HG02852 (cell line): ENCODE results near the gene MBTPS1.

Experiments used
- ATAC-seq: cut with Tn5 transposase; IDR thresholded peaks from one replicate; pipeline ENCODE4 v1.9.1; 2021; ENCODE audit warnings: mild to moderate bottlenecking, moderate library complexity; ENCODE audit not compliant: unreplicated experiment

Gene MBTPS1

DNA sequence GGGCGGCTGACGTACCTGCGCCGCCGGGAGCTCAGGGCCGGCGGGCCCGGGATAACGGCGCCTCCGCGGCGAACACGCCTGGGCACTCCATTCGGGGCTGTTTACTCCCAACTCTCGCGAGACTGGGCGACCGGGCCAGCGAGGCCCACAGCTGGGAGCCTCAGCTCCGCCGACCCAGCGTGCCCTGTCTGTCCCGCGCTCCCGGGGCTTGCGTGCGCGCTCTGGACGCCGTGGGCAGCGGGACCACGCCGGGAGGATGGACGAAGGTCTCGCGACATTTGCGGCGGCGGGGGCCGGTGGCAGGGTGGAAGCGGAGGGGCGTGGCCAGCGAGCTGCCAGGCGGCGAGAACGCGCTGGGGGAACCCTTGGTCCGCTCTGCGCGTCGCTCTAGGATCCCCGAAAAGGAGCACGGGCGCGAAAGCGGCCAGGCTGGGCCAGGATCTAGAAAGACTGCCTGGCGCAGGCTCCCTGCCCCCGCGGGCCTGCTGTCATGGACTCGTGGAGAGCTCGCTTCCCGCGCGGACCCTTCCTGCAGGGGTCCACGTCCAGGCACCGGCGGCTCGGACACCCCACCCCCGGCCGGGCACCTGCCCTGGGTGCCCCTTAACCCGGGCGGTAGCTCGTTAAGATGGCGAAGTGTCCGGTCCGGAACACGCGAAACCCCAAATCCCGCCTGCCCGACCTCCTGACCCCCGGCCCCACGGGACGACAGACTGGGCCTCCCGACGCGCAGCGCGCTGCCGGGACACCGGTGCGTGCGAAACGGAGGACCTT, at the start of gene MBTPS1:
Gene MBTPS1 (minus strand): TSS at position 223 of the 774 bp plus-strand sequence. CDS start 15,159 bp downstream, outside the sequence.
- ATAC-seq = peak; percentile 84

DNA sequence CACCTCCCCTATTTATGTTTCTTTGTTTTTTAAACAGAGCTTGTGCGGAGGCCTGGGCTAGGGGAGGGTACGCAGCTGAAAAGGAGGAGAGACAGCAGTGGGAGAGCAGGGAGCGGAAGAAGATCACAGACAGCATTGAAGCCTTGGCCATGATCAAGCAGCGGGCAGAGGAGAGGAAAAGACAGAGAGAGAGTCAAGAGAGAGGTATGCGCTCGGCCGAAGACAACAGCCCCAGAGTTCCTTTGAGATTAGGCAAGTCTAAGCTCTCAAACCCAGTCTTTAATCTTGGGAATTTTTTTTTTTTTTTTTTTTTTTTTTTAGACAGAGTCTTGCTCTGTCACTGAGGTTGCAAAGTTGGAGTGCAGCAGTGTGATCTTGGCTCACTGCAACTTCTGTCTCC, 49.0 kb upstream of the MBTPS1 start:
- ATAC-seq = no peak

DNA sequence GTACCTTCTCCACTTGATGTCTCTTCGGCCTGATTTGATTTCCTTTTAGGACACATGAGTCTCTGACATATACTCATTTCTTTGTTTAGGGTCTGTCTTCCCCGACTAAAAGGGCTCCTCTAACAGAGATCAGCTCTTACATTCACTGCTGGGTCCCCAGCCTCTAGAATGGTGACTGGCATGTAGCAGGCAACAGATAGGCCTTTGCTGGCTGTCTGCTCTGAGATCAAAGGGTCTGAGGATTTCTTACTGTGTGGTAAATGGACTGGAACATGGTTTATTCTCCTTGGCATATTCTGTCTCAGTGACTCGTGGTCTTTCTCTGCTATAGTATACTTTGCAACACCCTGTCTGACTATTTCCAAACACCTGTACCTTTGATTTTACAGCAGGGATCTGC, 45.1 kb upstream of the MBTPS1 start:
- ATAC-seq = no peak

DNA sequence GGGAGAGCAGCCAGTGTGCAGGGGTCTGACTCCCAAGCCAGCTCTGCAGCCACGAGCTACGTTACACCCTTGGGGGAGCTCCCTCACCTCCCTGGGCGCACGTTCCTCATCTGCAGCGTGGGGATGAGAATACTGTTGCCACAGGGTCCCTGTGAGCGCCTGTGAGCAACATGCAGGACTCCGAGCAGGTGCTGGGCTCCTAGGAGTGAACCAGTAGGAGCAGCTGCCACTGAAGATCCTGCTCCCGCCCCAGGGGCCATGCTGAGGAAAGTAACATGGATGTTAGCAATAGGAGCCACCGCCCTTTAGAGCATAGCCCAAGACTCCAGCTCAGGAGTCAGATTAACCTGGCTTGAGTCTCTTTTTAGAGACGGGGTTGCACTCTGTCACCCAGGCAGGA, 44.3 kb upstream of the MBTPS1 start:
- ATAC-seq = no peak

DNA sequence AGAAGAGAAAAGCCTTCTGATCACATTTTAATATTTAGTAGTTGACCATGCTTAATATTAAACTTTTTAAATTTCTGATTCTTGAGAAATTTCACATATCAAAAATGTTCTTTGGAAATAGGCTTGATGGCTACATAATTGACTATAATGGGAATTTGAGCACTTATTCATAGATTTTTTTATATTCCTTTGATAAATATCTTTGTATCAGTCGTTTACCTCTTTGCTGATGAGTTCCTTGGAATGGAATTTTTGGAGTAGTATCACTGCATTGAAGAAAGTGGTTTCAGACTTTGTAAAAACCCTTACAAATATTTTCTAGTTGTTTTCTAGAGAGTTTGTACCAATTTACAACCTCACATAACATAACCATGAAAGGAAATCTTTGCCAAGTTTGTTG, 43.1 kb upstream of the MBTPS1 start:
- ATAC-seq = no peak

DNA sequence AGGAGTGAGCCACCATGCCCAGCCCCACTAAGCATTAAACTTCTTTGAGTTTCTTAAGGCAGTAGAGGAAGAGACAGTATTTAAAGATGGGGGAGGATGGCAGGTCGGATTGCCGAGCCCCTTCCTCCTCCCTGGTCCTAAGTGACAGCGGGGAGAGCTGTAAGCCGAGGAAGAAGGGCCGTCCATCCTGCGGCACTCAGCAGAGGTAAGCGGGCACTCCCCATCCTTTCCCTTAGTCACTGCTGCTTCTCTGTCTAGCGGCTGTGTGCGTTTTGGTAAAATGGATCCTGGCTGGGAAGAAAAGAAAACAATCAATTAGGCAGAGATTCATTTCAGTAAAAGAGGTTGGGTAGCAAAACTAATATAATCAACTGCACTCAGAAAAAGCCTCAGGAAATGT, 42.3 kb upstream of the MBTPS1 start:
- no peak for ATAC-seq

DNA sequence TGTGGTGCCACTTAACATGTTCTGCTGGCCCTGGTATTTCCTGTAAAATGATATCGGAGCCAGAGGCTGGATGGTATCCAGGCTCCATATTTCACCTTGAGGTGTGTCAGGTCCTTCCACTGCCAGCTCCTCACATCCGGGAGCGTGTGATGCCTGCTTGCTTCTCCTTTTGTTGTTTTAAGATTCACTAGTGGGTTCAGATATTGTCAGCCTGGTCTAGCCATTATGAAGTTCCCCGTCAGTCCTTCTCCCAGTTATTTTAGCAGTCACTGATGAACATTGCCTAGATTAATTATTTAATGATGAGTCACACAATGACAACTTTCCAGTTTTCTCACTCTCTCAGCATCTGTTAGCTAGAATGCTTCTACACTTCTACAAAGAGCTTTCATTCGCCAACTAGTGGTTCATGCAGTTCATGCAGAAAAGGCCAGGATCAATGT, 39.6 kb upstream of the MBTPS1 start:
- ATAC-seq = no peak

DNA sequence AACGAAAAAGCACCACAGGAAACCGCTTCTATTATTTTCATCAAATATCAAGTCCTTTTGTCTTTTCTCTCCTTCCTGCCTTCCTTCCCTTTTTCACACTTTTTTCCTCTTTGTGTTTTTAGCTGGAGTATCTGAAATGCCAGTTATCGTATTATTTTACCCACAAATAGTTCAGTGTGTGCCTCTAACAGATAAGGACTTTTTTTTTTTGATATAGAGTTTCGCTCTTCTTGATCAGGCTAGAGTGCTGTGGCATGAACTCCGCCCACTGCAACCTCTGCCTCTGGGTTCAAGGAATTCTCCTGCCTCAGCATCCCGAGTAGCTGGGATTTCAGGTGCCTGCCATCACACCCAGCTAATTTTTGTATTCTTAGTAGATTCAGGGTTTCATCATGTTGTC, 39.0 kb upstream of the MBTPS1 start:
- no peak for ATAC-seq

DNA sequence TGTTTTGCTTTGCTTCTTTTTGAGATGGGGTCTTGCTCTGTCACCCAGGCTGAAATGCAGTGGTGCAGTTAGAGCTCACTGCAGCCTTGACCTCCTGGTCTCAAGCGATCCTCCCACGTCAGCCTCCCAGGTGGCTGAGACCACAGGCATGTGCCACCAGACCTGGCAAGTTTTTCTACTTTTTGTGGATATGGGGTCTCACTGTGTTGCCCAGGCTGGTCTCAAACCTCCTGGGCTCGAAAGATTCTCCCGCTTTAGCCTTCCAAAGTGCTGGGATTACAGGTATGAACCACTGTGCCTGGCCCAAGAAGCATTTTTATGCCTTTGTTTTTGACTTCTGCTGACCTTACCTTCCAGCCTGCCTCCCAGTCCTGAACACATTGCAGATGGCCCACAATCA, 38.5 kb upstream of the MBTPS1 start:
- ATAC-seq = no peak

DNA sequence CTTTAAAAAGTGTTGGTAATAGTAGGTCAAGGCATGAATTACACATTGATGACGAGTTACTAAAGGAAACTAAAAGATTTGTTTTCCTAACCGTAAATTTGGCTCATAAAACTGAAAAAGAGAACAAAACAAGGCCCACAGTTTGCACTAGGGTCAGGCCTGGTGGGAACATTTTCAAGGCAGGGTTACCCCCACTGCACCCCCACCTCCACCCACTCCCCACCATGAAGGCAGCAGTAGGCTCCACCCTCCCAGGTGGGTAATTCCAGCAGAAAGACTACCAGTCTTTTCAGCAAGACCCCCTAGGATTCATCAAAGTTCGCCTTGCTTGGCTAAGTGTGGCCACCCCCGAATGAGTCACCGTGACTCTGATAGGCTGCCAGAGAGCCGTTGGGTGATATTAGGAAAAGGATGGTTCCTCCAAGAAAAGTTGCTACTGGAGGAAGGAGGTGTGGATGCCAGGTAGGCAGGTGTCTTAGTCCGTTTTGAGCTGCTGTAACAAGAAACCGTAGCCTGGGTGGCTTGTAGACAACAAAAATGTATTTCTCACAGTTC, 37.0 kb upstream of the MBTPS1 start:
- no peak for ATAC-seq

DNA sequence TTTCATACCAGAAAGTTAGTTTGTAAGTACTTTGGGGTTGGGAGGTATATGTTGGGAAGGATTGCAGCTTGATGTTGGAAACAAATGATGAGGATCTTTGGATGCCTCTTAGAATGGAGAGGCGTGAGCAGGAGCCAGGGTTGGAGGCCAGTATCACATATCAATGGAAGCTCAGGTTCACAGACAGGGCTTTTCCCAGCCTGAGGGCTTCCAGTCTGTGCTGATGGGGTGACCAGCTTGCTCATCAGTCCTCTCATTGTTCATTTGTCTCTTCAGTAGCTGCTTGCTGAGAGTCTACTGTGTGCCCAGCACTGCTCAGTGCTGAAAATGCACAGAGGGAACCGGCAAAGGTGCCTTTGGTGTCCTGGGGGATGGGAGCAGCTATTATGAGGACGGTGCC, 34.2 kb upstream of the MBTPS1 start:
- ATAC-seq = no peak

DNA sequence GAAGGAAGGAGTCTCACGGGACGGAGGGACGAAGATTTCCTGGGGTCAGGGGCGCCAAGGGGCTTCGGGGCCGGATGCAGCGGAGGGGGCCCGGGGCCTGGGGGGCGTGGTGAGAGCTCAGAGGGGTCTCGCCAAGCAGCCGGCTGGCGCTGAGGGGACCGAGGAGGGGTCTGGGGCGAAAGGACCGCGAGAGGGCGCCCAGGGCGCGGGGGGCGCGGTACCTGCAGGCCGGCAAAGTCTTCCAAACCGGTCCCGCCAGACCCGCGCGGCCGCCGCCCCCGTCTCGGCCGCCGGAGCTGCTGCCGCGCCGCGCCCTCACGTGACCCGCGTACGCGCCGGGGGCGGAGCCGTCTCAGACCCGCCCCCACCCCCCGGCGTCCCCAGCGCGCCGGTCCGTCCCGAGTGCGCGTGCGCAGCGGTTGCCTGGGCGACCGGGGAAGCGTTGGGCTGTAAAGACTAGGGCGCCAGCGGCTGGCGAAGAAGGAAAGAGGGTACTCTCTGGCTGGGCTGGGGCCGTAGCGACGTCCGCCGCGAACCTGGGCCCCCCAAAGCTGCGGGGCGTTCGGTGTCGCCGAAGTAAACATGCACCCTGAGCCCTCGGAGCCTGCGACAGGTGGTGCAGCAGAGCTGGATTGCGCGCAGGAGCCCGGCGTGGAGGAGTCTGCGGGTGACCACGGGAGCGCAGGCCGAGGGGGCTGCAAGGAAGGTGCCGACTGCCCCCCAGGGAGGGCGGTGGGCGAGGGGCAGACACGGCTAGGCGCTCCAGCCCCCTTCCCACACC, 28.3 kb upstream of the MBTPS1 start, which contains the start of the genes DNAAF1 and HSDL1:
Gene DNAAF1 (plus strand): TSS at position 450 of the 781 bp plus-strand sequence. CDS start 133 bp downstream, at position 583.
Gene HSDL1 (minus strand): TSS at position 319 of the 781 bp plus-strand sequence. CDS start 13,856 bp downstream, outside the sequence.
- ATAC-seq = peak; percentile 84

DNA sequence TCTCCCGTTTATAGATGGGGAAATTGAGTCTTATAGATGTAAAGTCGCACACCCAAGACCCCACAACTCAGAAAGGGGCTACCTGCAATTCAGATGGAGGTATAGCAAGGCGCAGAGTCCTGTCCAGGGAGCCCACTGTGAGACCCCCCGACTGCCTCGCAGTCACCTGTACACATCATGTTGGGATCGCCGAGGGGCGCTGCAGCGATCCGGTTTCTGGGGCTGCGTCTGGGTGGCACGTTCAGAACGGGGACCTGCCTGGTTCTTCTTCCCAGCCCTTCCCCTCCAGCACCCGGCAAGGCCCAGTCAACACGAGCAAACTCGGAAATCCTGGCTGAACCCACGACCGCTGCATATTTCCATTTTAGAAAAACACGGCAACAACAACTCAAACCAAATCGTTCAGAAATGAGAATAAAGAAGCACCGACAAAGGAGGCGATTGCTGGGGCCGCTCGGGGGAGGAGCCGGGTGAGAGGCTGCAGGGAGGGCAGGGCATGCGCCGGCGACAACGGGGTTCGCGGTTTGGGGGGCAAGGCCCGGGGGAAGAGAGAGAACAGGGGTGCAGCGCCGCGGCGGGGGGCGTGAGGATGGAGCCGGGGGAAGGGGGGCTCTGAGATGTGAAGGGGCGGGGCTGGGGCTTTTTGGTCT, 27.6 kb upstream of the MBTPS1 start:
- ATAC-seq = no peak

DNA sequence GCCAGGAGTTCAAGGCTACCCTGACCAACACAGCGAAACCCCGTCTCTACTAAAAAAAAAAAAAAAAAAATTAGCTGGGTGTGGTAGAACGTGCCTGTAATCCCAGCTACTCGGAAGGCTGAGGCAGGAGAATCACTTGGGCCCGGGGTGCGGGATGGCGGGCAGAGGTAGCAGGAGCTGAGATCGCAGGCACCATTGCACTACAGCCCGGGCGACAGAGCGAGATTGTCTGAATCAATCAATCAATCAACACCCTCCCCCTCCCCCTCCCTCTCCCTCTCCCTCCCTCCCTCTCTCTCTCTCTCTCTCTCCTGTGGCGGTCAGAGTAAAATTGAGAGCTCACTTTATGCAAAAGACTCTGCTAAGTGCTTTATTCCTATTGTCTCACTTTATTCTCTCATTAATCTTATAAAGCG, 27.1 kb upstream of the MBTPS1 start:
- ATAC-seq = no peak

DNA sequence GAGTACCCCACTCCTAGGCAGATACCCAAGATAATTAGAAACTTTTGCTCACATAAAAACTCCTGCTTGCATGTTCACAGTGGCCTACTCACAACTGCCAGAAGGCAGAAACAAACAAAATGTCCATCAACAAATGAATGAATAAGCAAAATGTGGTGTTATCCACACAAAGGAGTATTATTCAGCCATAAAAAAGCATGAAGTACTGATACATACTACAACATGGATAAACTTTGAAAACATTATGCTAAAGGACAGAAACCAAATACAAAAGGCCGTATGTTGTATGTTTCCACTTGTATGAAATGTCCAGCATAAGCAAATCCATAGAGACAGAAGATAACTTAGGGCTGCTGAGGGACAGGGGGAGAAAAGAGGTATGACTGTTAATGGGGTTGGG, 26.3 kb upstream of the MBTPS1 start:
- ATAC-seq = no peak

DNA sequence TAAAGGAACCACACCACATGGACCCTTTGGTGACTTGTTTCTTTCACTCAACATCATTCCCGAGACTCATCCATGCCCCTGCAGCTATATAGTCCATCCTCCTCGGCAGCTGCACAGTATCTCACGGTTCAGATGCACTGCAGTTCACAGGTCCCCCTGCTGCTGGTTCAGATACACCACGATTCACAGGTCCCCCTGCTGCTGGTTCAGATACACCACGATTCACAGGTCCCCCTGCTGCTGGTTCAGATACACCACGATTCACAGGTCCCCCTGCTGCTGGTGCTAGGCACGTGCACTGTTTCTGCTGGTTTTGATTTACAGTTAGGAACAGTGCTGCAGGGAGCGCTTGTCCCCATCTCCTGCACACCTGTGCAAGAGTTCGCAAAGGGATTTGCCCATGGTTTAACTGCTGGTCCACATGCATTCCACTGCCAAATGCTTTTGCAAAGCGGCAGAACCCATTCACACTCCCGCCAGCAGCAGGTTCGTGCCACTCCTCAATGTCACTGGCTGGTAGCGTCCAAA, 24.5 kb upstream of the MBTPS1 start:
- ATAC-seq = no peak

DNA sequence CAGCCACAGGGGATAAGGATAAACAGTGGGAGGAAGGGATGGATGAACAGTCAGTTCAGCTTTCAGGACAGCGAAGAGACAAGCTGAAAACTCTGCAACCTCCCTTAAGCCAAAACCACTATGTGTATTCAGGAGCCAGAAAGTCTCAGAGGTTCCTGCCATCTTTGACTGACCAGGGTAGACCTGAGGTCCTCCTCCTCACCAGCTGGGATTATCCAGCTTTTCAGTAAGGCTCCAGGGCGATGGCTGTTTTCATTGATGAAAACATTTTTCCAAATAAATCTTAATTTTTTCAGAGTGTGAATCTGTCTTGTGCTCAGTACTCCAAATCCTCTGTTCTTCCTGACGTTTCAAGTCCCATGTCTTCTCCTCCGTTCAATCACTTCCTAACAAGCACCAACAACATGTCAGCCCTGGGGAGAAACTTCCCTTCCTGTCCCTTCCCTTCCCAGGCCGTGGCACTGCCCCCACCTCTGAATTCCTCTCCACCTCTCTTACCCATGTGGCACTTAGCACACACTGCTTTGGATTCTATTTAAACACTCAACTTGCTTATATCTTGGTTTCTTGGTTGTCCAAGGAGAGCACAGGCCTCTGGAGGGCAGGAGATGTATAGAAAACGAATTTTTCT, 23.0 kb upstream of the MBTPS1 start:
- ATAC-seq = no peak

DNA sequence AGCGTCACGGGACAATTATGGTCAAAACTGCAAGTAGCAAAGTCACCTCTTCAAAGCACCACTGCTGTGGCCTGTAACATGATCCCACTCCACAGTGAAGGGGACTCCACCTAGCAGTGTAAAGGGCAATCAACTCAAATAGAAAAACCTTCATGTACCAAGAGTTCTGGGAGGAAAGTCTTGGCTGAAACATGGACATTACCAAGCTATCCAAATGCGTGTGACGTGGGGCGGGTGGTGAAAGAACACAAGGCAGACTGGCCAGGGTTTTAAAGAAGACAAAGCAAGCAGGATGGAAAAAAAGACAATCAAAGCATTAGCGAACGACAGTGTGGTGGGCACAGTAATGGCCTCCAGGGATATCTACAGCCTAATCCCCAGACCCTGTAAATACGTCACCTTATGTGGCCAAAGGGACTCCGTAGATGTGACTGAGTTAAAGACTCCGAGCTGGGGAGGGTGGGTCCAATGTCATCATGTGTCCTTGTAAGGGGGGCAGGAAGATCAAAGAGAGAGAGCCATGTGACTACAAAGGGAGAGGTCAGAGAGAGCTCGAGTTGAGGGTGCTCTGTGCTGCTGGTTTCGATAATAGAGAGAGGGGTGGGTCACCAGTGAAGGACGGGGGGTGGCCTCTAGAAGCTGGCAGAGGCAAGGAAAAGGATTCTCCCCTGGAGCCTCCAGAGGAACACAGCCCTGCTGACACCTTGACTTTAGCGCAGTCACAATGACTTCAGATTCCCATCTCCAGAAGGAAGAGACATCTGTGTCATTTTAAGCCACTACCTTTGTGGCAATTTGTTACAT, 22.3 kb upstream of the MBTPS1 start:
- no peak for ATAC-seq

DNA sequence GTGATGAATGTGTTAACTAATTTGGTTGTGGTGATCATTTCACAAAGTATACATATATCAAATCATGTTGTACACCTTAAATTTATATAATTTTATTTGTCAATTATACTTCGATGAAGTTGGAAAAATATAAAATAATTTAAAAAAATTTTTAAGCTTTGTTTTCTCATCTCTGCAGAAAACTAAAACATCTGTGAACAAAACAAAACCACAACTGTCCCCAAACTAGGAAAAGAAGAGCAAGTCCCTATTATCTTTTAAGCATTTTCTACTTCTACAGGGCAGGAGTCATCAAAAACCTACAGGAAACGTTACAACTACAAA, 21.7 kb upstream of the MBTPS1 start:
- no peak for ATAC-seq
